Lower lobe of right lung (tissue), 2 donors: Measurements from ENCODE around the gene ST6GALNAC3. TPM values are rescaled to one million over a fixed set of nuclear protein-coding genes. Genes with fewer than 3 reads are reported as not detected.

Source experiments
- ATAC-seq, 2 donors: fragments of 200-7000 bp; cut with Tn5 transposase; one replicate each; pipeline ENCODE4 v1.9.1; 2020 to 2022; ENCODE audit warnings: mild to moderate bottlenecking in 2 of 2, moderate library complexity in 2 of 2
- DNase-seq: peaks from one replicate; pipeline ENCODE4 v3.0.0-alpha.2; 2020
- H3K27ac ChIP-seq: fragments of 200-600 bp; one replicate; pipeline ENCODE4 v1.8.0; 2022
- H3K27me3 ChIP-seq: fragments of 200-600 bp; one replicate; pipeline ENCODE4 v1.8.0; 2022; ENCODE audit warnings: low read depth
- H3K36me3 ChIP-seq: fragments of 200-600 bp; one replicate; pipeline ENCODE4 v1.8.0; 2022; ENCODE audit warnings: mild to moderate bottlenecking
- H3K4me1 ChIP-seq: fragments of 200-600 bp; one replicate; pipeline ENCODE4 v1.8.0; 2022
- H3K4me3 ChIP-seq: fragments of 200-600 bp; one replicate; pipeline ENCODE4 v1.8.0; 2022; ENCODE audit warnings: mild to moderate bottlenecking
- H3K9me3 ChIP-seq: fragments of 200-600 bp; one replicate; pipeline ENCODE4 v1.8.0; 2022
- CTCF ChIP-seq: fragments of 200-600 bp; IDR thresholded peaks from one replicate; pipeline ENCODE4 v1.8.0; 2022; ENCODE audit warnings: antibody characterized with exemption, mild to moderate bottlenecking
- intact Hi-C: fragments of 100-400 bp; cut with DNase I; formaldehyde crosslinking; loops from one replicate; pipeline ENCODE4 v1.11.0; 2022
- total RNA-seq: library from RNA; stranded (reverse); fragmentation: NEBNext Ultra II Directional; extraction: Animal tissue kit (Norgen Biotek cat#: 25700); gene quantifications from one replicate; pipeline ENCODE4 v1.2.1, GENCODE V29; 2021
- donor health status: DM: no; HTN: yes; CAD: no; lungs with severe emphysema.

The ST6GALNAC3 gene
- total RNA-seq, 1 donor from 2014 or later, result 8.8 TPM

DNA sequence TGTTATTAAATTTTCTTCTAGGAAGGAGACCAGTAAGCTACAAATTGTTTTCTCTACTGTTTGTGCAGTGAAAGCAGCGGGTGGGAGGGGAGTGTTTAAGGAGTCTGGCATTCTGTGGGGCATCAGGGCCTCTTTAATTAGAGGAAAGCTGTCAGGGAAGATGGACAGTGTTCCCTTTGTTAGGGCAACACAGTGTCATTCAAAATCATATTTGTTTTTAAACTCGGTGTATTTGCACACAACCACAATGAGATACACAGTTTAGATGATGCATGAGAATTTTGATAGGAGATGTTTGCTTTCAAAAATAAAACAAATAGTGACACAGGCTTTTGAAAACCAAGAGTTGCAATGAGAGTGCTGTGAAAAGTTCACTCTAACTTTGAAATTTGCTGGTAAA, 15.1 kb upstream of the ST6GALNAC3 start:
- Histone ChIP-seq H3K27ac (no peak overlapping the region), H3K4me3 (no peak overlapping the region), H3K4me1 (no peaks in the 10 kb centered on the region), H3K36me3 (no peaks in the 10 kb centered on the region), H3K27me3 (no peaks in the 10 kb centered on the region), H3K9me3 (no peaks in the 10 kb centered on the region)
- ATAC-seq, result no peak
- no peak for DNase-seq
- TF ChIP-seq CTCF, result no peak
- intact Hi-C loops, result no loop called here

- no peak for DNase-seq
- H3K4me1 ChIP-seq, result peaks cover 10% of the 10 kb centered on the region
- ATAC-seq, result no peak
- no peaks in the 10 kb centered on the region for H3K9me3 ChIP-seq
- intact Hi-C loops, result no loop called here
- H3K27me3 ChIP-seq, result no peaks in the 10 kb centered on the region
- no peak overlapping the region for H3K4me3 ChIP-seq
- no peaks in the 10 kb centered on the region for H3K36me3 ChIP-seq
- no peak overlapping the region for H3K27ac ChIP-seq
- TF ChIP-seq CTCF, result no peak
These were observed 9.3 kb upstream of the ST6GALNAC3 start for GRCh38 chr1:76065270-76065669.

- DNase-seq (no peak), ATAC-seq (no peak)
- H3K9me3 ChIP-seq, result no peaks in the 10 kb centered on the region
- H3K36me3 ChIP-seq, result no peaks in the 10 kb centered on the region
- H3K27me3 ChIP-seq, result no peaks in the 10 kb centered on the region
- intact Hi-C loops, result no loop called here
- peaks cover 10% of the 10 kb centered on the region for H3K4me1 ChIP-seq
- H3K4me3 ChIP-seq, result no peak overlapping the region
- H3K27ac ChIP-seq, result no peak overlapping the region
- TF ChIP-seq CTCF, result no peak
These were observed 8.2 kb upstream of the ST6GALNAC3 start for GRCh38 chr1:76066394-76066793.

DNA sequence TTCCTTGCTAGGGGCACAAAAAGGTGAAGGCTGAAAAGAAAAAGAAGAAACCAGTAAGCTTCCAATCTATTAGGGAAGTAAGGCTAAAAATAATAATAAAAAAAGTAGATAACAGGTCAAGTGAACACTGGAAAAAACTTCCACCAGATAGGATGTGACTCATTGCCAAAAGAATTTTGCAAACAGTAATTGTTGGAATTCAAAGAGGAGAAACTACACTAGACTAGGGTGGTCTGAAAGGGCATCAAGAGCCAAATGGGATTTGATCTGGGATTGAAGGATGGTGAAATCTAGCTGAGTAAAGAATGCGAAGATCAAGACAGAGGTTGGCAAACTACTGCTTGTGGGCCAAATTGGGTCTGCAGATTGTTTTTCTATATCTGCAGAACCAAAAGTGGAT, 6.0 kb upstream of the ST6GALNAC3 start:
- Histone ChIP-seq H3K27ac (no peak overlapping the region), H3K4me1 (peaks cover 13% of the 10 kb centered on the region), H3K4me3 (no peak overlapping the region), H3K36me3 (no peaks in the 10 kb centered on the region), H3K27me3 (no peaks in the 10 kb centered on the region), H3K9me3 (no peaks in the 10 kb centered on the region)
- intact Hi-C loops, result no loop called here
- TF ChIP-seq CTCF, result no peak
- DNase-seq (no peak), ATAC-seq (no peak)

GRCh38 chr1:76068953-76069561, 5.5 kb upstream of the ST6GALNAC3 start:
- no peak overlapping the region for H3K27ac ChIP-seq
- TF ChIP-seq CTCF, result no peak
- no peak for ATAC-seq
- peaks cover 18% of the 10 kb centered on the region for H3K4me1 ChIP-seq
- no peak for DNase-seq
- H3K4me3 ChIP-seq, result no peak overlapping the region
- no peaks in the 10 kb centered on the region for H3K9me3 ChIP-seq
- H3K36me3 ChIP-seq, result no peaks in the 10 kb centered on the region
- intact Hi-C loops, result no loop called here
- no peaks in the 10 kb centered on the region for H3K27me3 ChIP-seq
